Measurements from ENCODE around the gene S100A5.
"Not testable (repeated sequence)": the region's sequence is repeated elsewhere in the genome, so short reads cannot be mapped to it uniquely, and the experiment has no call there.

Gene S100A5

DNA sequence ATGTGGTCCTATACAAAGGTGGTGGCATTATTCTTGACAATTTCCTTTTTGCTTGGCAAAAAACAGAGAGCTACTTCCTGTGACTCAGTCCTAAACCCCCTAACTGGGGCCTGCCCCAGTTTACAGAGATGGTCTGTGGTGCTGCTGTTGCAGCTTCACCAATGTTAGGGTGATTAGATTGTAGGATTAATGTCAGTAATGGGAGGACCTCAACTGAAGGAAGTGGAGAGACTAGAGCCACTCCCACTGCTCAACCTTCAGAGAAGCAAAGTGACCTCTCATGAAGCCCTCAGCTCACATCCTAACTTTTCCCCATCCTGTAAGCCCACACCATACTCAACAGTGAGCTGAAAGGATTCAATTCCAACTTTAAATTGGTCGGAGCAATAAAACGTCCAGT, 8.6 kb downstream of the S100A5 start:
- DNase-seq = no peak

DNA sequence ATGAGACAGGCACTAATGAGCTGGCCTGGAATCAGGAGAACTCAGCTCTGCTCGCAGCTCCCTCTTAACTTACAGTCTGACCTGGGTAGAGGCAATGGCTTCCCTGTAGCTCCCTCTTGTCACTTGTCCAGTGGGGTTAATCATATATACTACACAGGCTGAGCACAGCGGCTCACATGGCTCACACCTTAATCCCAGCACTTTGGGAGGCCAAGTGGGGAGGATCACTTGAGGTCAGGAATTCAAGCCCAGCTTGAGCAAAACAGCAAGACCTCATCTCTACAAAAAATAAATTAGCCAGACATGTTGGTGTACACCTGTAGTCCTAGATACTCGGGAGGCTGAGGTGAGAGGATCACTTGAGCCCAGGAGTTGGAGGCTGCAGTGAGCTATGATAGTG, 9.1 kb downstream of the S100A5 start:
- DNase-seq = no peak

DNA sequence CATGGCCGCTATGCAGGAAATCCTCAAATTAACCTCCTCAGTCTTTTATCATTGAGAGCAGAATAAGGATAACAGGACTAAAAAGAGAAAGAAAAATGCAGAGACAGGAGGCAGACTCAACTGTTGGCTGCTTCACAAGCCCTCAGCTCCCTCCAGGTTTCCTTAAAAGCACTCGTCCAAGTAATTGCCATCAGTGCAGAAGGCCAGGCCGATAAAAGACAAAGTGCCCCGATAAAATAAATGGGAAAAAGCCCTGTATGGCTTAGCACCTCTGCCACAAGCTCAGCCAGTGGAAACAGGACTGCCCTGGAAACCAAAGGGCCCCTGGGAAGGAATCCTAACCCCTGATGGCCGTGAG, 13.1 kb downstream of the S100A5 start:
- no peak for DNase-seq

DNA sequence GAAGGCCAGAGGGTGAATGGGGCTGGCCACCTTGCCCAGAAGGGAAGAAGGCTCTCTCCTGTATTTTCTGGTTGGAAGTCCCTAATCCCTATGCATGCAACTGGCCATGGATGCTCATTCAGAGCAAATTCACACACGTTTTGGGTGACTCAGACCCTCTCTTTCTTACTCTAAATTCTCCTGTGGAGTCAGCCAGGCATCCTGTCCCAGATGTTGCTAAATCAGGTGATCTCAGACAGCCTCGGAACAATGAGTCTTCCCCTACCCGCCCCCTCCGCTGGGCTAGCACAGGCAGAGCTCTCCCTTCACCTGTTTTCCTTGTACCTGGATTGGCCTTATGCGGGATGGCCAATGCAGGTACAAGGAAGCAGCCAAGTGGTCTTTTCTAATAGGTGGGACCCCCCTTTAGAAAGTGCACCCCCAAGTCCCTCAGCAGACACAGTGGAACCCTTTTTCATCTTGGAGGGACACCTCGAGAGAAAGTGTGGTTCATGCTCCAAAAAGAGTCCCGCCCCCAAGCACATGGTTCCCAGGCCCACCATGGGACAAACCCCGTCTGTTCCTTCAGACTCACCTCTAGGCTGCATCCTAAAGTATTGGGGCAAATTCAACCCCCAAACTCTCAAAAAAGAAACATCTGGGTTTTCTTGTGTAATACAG, 13.6 kb downstream of the S100A5 start:
- DNase-seq = no peak

DNA sequence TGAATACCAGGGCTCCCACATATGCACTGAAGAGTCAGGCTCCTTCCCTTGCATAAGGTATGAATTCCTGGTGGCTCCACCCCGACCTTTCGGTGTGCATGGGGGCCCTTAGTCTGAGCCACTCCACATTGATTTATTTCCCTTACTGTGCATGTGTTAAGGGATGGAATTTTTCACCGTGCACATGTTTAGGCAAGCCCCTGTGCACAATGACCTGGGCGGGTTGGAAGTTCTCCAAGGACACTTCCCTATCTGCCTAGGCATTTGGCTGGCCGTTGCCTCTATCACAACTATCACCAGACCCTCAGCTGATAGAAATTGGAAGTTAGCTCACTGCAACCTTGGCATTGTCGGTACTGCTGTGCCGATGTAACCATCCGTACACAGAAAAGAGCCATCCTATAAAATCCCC, 14.6 kb downstream of the S100A5 start:
- DNase-seq = no peak

DNA sequence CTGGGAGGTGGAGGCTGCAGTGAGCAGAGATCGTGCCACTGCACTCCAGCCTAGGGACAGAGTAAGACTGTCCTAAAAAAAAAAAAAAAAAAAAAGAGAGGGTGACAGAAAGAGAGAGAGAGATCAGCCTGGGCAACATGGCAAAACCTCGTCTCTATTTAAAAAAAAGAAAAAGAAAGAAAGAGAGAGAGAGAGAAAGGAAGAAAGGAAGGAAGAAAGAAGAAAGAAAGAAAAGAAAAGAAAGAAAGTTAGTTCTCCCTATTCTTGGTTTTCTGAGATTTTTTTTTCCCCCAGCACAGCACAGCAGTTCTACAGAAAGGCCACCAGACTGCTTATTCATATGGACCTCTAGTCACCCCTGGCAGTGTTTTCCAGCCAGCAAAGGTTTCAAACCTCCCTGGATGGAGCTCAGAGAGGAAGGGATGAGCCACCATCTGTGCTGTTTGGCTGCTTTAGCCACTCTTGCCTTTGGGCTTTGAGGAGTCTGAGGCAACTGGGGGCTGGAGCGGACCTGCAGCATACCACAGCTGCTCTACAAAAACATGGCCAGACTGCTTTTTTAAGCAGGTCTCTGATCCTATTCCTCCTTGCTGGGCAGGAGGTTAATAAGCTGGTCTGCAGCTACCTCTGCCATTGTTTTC, 15.5 kb downstream of the S100A5 start:
- no peak for DNase-seq

DNA sequence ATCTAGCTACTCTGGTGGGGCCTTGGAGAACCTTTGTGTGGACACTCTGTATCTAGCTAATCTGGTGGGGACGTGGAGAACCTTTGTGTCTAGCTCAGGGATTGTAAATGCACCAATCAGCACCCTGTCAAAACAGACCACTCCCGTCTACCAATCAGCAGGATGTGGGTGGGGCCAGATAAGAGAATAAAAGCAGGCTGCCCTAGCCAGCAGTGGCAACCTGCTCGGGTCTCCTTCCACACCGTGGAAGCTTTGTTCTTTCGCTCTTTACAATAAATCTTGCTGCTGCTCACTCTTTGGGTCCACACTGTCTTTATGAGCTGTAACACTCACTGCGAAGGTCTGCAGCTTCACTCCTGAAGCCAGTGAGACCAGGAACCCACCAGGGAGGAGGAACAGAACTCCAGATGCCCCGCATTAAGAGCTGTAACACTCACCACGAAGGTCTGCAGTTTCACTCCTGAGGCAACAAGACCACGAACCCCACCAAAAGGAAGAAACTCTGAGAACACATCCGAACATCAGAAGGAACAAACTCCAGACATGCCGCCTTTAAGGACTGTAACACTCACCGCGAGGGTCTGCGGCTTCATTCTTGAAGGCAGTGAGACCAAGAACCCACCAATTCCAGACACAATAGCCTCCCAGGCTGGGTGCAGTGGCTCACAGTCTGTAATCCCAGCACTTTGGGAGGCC, 18.2 kb downstream of the S100A5 start:
- DNase-seq = not testable (repeated sequence)

DNA sequence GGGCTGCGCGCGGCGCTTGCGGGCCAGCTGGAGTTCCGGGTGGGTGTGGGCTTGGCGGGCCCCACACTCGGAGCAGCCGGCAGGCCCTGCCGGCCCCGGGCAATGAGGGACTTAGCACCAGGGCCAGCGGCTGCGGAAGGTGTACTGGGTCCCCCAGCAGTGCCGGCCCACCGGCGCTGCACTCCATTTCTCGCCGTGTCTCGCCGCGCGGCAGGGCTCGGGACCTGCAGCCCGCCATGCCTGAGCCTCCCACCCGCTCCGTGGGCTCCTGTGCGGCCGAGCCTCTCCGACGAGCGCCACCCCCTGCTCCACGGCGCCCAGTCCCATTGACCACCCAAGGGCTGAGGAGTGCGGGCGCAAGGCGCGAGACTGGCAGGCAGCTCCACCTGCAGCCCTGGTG, 18.9 kb downstream of the S100A5 start:
- DNase-seq = not testable (repeated sequence)

DNA sequence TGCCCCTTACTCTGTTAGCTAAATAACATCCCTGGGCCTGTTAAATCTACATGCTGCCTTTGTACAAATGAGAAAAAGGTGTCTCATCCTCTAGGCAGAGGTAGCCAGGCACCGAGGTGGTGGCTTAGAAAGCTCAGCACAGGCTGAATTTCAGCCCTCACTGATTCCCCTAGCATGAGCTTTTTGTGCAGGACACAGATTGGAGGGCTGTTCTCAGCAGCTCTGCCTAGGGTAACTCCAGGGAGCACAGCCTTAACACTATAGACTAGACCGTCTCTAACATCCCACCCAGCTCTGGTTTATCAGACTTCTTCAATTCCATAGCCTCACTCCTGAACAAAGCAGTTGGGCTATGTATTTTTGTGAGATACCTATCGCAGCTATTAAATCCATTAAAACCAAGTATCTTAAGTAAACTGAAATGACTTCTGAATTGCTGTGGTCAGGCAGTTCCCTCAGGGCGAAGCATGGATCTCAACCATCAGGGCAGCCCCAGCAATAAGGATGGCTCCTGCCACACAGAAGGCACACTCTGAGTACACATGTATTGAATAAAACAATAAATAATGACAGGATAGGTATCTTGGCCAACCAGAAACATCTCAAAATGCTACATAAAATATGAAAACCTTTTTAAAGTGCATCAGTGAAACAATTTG, 19.8 kb downstream of the S100A5 start:
- DNase-seq = no peak

DNA sequence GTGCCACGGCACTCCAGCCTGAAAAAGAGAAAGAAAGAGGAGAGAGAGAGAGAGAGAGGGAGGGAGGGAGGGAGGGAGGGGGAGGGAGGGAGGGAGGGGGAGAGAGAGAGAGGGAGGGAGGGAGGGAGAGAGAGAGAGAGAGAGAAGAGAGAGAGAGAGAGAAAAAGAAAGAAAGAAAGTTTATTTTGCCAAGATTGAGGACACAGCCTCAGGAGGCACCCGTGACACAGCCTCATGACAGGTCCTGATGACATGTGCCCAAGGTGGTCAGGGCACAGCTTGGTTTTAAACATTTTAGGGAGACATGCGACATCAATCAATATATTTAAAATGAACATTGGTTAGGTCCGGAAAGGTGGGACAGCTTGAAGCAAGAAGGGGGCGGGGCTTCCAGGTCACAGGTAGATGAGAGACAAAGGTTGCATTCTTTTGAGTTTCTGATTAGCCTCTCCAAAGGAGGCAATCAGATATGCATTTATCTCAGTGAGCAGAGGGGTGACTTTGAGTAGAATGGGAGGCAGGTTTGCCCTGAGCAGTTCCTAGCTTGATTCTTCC, 20.5 kb downstream of the S100A5 start:
- not testable (repeated sequence) for DNase-seq

DNA sequence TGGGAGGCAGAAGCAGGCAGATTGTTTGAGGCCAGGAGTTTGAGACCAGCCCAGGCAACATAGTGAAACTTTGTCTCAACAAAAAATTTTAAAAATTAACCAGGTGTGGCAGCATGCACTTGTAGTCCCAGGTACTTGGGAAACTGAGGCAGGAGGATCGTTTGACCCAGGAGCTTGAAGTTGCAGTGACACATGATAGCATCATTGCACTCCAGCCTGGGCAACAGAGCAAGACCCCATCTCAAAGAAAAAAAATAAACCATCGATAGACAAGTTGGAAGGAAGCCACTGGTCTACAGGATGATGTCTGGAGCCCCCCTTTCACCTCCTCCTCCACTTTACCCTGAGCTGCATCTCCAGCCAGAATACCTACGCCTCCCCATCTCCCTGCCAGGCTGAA, 21.5 kb downstream of the S100A5 start:
- DNase-seq = no peak

DNA sequence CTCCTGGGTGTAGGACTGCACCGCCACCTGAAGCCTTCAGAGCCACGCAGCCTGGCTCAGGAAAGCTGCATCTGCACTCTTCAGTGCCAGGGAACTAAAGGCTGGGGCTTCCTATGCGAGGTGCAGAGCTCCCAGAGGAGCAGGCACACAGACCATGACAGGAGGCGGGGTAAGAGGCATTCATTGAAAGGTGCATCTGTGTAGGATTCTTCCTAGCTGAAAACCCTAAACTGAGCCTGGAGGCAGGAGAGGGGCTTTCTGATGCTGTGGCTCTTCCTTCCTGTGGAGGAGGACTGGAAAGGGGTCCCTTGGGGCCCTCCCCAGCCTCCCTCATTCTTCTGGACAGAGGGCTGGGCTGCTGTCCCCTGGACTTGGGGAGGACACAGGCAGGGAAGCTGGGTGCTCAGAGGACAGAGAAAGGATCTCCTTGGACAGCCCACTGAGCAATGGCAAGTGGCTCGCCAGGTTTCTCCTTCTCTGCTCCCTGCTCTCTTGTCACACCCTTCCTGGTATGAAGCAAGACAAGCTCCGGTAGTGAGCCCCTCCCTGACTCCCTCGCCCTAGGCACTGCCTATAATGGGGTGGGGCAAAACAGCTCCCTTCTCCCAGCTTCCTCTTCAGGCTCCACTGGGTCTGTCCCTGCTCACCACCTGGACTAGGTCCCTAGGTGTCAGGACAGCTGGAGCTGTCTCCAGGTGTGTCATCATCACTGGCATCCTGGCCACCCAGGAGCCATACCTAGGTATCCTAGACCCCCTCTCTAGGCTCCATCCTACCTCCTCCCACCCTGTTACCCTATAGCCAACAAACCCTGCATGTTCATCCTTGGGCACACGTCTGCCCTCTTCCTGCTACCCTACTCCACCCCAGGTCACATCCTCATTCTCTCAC, 25.0 kb downstream of the S100A5 start:
- no peak for DNase-seq

DNA sequence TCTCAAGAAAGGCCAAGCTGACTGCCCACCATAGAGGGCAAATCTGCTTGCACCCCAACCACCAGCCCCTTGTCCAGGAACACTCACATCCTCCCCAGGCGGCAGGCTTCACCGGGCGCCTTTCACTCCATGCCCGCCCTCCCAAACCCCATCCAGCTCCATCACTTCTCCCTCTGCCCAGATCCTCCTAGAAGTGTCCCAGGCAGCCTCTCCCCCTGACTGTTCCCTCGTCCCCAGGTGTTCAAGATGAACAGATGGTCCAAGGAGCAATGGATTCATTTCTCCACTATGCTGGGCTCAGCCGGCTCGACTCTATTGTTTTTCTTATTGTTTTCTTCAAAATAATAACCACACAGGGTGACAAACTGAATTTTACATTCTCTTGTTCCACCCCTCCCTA, 27.1 kb downstream of the S100A5 start:
- DNase-seq = no peak

DNA sequence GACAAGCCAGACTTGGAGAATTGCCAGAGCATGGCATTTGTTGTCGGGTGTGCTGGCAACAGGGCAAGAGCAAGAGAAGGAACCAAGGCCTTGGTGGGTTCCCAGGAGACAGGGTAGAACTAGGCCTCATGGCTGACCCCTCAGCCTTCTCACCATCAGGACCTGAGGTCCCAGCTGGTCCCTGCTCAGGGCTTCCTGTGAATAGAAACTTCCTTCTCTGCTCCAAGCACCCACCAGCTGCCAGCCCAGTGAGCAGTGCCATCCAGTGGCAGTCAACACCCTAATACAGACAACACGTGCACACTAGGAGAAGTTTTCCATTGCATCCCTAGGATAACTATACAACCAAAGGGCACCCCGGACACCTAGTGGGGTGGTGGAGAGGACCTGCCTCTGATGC, 27.7 kb downstream of the S100A5 start:
- DNase-seq = no peak

DNA sequence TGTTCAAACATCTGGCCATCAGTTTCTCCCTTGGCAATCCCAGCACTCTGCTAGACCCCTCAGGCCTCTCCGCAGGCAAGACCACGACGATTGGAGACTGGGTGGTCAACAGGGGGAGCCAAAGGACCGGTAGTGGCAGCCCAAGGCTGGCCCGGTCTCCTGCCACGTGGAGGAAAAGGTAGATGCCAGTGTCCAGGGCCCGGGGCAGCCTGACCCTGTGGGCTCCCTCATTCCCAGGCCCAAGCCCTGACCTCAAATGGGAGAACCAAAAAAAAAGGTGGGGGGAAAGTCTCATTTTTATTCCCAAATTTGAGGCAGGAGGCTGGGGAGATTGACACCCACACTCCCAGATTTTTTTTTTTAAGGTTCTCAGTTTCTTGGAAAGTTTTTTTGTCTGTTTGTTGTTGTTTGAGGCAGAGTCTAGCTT, 29.7 kb downstream of the S100A5 start:
- DNase-seq = peak; percentile 77

DNA sequence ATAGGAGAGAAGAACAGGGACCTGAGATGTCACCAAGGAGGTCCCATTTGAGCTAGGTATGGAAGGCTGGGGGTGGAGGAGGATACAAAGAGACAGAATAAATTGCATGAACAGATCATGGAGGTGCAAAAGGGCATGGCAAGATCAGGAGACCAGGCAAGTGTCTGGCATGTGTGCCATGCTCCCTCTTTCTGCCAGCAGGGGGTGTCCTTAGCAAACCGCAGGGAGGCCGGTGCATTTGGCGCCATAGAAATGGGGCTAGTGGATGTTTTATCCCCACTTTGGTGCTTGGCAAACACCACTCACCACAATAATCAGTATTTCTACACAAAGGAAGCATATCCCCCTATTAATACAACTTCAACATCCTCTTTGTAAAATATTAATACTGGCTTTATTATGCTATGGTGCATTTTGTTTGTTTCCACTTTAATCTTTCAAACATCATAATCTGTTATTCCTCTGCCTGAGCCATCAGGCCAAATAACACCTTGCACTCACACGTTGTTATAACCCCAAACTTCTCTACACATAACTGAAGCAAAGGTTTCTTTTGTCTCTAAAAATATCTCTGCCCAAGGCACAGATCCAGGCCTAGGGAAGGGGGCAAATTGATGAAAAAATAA, 30.9 kb downstream of the S100A5 start:
- peak; percentile 48 for DNase-seq

DNA sequence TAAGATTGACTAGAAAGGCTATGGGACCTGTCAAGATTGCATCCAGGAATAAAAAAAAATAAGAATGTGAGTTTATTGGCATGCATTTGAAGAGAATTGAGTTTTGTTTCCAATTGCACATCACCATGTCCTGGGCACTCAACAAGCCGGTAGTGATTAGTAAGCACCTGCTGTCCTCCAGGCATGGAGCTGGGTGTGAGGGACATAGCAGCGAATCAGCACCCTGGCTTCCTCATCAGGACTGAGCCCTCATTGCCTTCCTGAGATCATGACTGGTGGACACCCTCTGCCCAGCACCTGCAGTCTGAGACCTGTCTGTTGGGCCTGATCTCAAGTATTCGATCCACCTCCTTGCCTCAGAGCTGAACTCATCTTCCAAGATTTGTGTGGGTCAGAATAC, 31.7 kb downstream of the S100A5 start:
- DNase-seq = no peak

DNA sequence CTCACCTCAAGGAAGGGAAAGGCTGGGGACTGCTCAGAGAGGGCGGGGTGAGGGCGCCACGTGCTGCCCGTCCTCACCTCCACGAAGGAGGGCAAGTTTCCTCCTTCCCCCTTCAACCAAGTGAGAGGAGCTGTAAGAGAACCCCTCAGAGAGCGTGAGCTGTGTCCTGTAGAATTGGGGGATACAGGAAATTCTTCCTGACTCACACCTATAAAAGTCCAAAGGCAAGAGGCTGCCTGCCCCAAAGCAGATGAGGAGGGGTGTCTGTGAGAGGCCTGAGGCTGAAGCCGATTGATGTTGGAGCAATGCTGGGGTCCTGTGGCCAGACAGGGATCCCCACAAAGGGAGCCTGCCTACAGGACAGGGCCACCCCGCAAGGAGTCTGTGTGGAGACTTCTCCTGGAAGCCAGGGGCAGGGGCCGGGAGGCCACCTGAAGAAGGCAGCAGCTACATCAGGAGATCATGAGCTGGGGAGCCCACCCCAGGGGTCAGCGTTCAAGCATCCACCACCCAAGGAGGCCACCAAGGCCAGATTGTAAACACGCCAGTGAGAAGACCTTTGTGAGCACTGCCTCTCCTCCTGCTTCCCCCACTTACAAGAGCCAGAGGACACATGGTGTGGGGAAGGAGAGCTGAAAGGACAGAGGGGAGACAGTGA, 32.7 kb downstream of the S100A5 start:
- no peak for DNase-seq

DNA sequence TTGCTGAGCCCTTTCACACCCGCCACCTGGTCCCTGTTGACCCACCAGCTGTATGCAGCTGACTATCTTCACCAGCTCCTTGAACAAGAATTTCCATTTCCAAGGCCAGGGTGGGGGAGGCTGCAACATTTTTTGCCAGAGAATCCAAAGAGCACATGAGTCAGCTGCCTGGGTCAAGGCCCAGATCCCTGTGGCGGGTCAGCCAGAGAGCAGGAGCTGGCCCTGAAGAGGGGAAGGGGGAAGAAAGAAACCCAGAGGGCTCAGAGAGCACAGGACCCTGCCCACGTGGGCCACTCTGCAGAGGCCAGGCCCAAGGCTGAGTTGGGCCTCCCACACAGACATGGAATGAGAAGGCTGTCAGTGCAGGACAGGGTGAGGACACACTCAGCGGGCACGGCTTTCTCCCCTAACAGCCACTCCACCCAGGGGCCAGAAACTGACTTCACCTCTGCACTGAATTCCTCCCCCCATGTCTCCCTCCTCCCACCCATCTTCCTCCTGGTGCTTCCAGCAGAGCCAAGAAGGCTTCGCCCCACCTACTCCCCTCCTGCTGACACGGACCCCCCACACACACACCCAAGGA, 33.8 kb downstream of the S100A5 start:
- no peak for DNase-seq

DNA sequence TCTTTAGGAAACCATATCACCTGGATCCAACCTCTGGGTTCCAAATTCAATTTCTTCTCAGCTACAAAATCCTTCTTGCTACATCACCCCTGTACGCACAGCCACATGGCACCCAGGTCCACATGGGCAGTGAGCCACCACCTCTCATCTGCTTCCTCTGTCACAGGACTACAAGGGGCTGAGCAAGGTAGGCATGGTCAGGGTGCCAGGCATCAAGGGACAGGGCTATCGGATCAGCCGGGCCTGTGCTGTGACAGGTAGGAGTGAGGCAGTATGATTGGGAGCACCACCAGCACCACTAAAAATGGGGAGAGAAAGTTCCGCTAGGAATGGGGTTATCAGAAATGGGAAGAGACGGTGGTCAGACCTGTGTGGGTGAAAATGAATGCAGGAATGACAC, 34.3 kb downstream of the S100A5 start:
- DNase-seq = no peak

DNA sequence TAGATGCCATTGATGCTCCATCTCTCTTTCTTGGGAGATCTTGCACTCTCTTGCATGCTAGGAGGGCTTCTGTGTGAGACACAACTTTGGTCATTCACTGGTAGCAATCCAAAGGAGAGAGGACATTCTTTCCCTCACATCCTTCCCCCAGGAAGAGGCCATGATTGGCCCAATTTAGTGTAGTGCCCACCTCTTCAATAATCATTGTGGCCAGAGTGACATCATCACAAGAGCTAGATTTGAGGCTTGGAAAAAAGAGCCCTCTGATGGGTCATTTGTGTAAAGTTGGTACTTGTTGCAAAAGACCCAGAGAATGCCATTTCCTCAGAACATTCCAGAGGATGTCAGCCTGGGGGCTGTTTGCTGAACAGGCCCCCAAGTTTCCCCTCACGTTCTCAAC, 35.2 kb downstream of the S100A5 start:
- no peak for DNase-seq

Data from effector CD4-positive, alpha-beta T cell (primary cell).